Stimulated activated CD4-positive, alpha-beta T cell treated with anti-CD3 and anti-CD28 coated beads, Interleukin-15, amount 100 ng/mL, for 24 hours (primary cell): Measurements from ENCODE around the gene SERPINI1.
"Not testable (repeated sequence)": the region's sequence is repeated elsewhere in the genome, so short reads cannot be mapped to it uniquely, and the experiment has no call there.

ENCODE experiments used
- DNase-seq: peaks from one replicate; pipeline ENCODE4 v3.0.0-alpha.2; 2020

The SERPINI1 gene

DNA sequence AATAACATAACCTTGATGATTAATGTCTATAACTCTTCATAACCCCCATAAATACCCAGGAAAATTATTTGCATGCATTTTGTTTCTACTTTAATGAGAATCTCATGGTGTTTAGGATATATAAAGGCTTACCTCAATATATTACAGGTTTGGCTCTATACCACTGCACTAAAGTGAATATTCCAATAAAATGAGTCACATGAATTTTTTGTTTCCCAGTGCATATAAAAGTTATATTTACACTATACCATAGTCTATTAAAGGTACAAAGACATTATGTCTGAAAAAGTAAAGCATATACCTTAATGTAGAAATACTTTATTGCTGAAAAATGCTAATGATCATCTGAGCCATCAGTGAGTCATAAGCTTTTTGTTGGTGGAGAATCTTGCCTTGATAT, 74.7 kb downstream of the SERPINI1 start:
- DNase-seq: no peak

DNA sequence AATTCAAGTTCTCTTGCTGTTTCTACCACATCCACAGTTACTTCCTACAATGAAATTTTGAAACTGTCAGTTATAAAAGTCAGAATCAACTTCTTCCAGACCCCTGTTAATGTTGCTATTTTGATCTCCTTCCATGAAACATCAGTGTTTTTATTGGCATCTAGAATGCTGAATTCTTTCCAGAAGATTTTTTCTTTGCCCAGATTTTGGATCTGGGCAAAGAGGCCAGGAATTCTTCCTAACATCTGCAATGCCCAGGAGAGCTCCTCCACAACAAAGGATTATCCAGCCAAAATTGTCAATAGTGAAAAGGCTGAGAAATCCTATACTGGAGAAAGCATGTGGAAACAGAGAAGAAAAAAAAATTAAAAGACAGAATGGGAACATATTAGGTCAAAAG, 75.5 kb downstream of the SERPINI1 start:
- DNase-seq: no peak

GRCh38 chr3:167813169-167814123, 77.9 kb downstream of the SERPINI1 start:
- no peak for DNase-seq

DNA sequence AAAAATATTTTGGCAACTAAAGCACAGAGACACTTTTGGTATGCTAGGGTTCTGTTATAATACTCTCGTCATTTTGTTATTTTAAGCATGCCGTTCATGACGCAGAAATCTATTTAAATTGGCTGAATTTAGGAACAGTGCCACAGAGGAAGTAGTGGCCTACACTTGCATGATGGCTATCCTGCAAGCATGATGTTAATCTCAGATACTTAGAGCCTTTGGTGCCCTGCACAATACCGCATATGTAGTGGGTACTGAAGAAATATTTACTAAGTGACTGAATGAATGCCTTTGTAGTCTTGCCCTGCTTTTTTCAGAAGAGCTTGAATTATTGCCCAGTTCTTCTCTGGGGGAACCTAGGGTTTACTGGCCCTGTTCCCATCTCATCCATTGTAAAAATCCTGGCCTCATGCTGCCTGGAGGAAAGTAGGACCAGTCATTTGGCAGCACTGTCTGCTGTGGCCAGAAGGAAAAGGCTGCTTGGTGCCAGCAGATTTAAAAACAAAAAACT, 79.0 kb downstream of the SERPINI1 start:
- DNase-seq: no peak

DNA sequence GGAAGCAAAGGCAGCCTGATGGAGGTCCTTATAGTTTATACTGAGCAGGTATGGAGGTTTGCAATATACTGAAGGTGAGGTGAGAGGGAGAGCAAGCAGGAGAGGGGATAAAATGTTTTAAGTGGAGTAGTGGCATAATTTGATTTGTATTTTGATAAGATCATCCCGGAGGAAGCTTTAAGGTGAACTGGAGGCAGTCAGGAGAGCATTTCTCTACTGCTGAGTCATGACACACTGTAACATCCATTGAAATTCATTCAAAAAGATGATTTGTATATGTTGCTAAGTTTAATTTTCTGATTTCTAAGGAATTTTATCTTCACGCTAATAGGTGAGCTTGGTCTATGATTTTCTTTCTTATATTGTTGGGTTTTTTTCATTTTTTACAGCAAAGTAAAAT, 81.4 kb downstream of the SERPINI1 start:
- DNase-seq: no peak

DNA sequence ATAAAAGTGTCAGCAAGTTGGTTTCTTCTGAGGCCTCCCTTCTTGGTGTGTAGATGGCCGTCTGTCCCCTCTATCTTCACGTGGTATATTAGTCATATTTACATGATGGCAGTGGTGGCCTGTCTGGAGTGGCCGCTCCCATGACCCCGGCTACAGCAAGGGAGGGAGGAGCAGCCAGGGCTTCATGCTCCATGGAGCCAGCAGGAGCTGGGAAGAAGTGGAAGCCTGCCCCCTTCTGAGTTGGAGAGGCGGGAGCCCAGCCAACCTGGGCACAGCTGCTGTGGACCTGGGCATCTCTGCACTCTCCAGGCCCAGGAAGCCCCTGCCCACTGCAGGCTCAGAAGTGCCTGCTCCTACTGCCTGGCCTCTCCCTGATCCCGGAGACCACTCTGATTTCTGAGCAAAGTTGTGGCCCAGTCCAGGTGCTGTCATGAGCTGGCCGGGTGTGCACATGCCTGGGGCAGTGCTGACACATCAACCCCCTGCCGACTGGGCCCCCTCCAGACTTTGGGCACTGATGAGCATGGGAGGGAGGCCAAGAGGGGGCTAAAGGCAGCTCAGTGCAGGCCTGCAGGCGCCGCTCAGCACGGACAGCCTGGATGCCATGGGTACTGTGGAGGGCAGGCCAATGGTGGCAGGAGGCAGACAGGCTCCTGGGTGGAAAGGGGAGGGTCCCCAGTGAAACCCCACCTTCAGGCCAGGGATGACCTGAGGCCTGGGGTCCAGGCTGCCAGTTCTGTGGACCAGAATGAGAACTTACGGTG, 84.8 kb downstream of the SERPINI1 start:
- no peak for DNase-seq

- no peak for DNase-seq
These were observed 85.8 kb downstream of the SERPINI1 start for GRCh38 chr3:167821248-167821805.

DNA sequence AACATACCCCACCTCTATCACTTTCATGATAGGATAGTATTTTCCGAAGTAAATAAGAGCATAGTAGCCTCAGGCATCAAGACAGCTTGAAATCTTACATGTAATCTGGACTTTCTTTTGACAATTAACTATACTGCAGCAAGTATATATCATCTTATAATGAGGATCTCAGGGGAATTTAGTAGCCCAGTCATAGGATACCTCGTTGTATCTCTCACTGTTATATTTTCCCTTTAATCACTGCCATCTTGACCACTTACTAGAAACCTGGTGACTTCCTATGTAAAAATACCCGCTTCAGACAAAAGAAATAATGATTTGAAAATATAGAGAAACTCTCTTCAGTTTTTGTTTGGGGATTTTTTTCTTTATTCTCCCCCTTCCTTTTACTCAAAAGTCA, 88.2 kb downstream of the SERPINI1 start:
- no peak for DNase-seq

- not testable (repeated sequence) for DNase-seq
These were observed 92.1 kb downstream of the SERPINI1 start for GRCh38 chr3:167827588-167827987.

GRCh38 chr3:167829071-167829470, 93.5 kb downstream of the SERPINI1 start:
- DNase-seq: no peak

DNA sequence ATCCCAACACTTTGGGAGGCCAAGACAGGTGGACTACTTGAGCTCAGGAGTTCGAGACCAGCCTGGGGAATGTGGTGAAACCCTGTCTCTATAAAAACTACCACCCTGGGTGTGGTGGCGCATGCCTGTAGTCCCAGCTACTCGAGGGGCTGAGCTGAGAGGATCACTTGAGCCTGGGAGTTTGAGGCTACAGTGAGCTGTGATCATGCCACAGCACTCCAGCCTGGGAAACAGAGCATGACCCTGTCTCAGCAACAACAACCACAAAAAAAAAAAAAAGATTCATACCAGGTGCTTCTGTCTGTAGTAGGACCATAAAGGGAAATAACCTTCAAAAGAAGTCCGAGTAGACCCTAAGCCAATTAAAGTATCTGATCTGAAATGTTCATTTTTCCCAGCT, 94.5 kb downstream of the SERPINI1 start:
- DNase-seq: no peak

DNA sequence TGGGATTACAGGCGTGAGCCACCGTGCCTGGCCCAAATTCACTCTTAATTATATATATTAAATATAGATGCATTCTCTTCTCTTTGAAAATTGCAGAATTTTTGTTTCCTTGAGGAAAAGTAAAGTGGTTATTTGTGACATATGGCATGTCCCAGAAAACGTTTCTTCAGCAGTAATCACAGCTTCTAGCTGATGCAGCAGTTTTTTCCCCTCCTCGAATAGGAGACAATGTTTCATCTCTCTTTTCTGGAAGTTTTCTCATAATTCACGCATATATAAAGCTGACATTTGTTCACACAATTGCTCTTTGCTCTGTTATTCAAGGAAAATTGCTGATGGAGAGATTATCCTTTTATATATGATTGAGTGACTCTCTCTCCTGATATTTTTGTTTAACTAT, 99.8 kb downstream of the SERPINI1 start:
- DNase-seq: no peak

DNA sequence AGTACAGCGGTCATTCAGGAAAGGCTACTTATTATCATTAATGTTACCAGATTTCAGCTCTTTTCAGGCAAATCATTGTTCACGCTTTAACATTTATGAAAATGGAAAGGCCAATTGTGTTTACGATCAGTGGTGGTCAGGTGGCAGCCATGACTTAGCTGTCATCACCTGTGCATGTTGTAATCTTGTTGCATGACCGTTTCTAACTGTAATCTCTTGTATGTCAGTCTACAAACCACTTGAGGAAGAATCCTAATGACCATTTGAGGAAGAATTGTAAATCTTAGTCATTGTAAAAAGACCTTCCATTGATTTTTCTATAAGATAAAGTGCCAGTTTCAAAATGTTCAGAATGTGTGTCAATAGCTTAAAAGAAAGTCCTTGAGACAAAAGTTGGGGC, 100.4 kb downstream of the SERPINI1 start:
- no peak for DNase-seq

DNA sequence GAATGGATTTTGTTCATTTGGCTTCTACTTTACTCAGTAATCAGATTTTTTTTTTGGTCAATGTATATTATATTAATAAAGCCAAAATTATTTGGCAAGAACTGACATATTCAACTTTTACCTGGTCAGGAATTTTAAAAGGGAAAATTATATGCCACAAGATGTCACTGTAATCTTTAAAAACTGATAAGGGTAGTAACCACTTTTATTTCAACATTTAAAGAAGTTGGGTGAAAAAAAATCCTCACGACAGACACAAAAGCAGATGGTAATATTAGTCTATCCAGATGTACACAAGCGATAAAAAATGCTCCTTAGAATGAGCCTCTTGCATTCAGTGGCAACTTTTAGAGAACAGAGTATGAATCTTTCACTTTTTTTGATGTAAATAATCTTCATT, 101.9 kb downstream of the SERPINI1 start:
- no peak for DNase-seq

GRCh38 chr3:167839460-167840134, 104.1 kb downstream of the SERPINI1 start:
- DNase-seq: no peak

DNA sequence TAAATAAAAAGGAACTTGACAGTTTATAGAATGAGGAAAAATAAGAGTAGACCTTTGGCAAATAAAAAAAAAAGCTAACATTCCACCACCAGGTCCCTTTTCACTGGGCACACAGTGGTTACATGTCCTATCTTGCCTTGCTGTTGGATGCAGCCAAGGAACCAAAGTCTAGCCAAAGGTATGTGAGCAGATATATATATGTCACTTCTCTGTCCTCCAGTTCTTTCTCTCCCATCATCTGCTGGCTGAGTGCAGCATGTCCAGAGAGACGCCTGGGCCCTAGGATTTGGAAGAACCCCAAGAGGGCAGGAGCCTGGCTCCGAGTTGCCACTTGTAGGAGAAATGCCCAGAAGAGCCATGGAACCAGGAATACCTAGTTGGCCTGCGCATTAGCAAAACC, 104.7 kb downstream of the SERPINI1 start:
- no peak for DNase-seq

DNA sequence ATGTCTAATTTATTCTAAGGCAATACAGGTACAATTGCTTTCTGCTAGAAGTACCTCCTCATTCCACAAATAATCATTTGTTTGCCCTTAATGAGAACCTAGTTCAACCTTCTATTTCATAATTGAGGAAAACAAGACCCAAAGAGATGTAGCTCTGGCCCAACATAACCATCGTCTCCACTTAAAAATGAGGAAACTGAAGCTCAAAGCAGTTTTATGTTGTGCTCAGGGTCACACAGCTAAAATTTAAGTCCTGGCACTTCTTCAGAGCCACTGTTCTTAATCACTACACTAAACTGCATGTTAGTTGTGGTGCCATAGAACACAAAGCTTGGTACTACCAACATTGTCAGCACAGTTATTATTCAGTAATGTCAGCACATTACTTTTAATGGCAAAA, 108.0 kb downstream of the SERPINI1 start:
- no peak for DNase-seq

DNA sequence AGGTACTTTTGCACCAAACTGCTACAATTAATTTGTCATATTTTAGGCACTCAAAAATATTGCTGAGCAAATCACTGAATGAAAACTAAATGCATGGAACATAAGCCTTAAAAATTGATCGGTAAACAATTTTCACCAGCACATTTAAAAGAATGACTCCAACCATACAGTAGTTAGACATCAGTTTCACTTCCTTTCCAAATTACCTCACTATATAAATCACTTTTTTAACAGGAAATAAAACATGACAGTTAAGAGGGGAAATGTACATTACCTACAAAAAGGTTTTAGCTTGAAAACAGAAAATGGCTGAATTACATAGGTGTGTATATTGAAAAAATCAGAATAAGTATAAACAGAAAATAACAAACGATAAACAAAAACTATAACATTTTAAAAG, 108.4 kb downstream of the SERPINI1 start:
- no peak for DNase-seq

- DNase-seq: no peak
These were observed 109.0 kb downstream of the SERPINI1 start for GRCh38 chr3:167844528-167844927.

DNA sequence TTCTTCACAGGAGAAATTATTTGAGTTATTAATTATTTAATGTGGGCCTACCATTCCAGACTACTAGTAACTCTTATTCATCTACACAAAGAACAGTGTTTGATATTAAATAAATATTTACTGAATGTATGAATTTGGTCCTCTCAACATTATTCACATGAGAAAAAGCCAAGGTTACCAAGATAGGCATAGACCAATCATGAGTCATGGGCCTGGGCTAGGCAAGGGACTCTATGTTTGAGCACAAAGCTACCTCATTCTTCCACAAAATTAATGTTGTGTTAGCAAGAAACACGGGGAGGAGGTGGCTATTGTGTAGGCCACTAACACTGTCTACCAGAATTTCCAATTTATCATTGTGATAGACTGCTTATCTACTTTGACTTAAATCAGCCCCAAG, 115.7 kb downstream of the SERPINI1 start:
- no peak for DNase-seq

GRCh38 chr3:167851749-167852148, 116.2 kb downstream of the SERPINI1 start:
- DNase-seq: no peak

DNA sequence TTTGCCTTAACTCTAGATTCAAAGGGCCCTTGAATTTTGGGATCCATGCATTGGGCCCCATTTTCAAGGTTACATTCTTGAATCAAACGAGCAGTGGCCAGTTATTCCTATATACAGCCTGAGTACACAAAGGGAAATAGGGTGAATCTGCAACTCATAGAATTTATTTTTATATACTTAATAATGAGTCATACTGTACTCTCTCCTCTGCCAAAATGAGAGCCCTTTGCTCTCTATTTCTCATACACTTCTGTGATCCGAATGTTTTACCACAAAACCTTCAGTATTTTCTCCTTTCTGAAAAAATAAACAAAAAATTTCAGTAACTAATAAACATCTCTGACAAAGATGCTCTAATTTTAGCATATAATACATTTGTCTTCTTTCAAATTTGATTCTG, 116.7 kb downstream of the SERPINI1 start:
- DNase-seq: no peak

GRCh38 chr3:167854063-167854462, 118.5 kb downstream of the SERPINI1 start:
- DNase-seq: no peak
